HCT116 (cell line): Measurements from ENCODE around the gene FNDC3B. TPM values are rescaled to one million over a fixed set of nuclear protein-coding genes. Genes with fewer than 3 reads are reported as not detected.

Experiments
- ATAC-seq: fragments of 200-7000 bp; cut with Tn5 transposase; 2 replicates; pipeline ENCODE4 v1.9.1; 2020; ENCODE audit warnings: mild to moderate bottlenecking, moderate library complexity
- BruUV-seq: library from RNA; stranded (reverse); fragments of 400-500 nt; replicated peaks from 2 replicates; lab custom pipeline; 2021; lab: Mats Ljungman, UMichigan
- CTCF ChIA-PET: fragments of 300-600 bp; sonication (Branson Sonifier 250); formaldehyde crosslinking; loops from one replicate; lab custom pipeline; 2021; ENCODE audit warnings: antibody characterized with exemption; lab: Charles Lee
- POLR2A ChIA-PET: fragments of 300-600, 350-600 bp; sonication (Branson Sonifier 250); formaldehyde crosslinking; loops from one replicate; lab custom pipeline; 2021; ENCODE audit warnings: antibody characterized with exemption; lab: Charles Lee
- RAD21 ChIA-PET, 2 experiments: fragments of 300-600 bp; sonication (Branson Sonifier 250); formaldehyde crosslinking; loops; one replicate each; lab custom pipeline; 2023; ENCODE audit warnings: low total read pairs in 2 of 2; ENCODE audit not compliant: uncharacterized antibody in 2 of 2, unreplicated experiment in 2 of 2, low non-redundant PET in 1 of 2; lab: Charles Lee
- DNase-seq: peaks from one replicate; pipeline ENCODE4 v3.0.0-alpha.2; 2010; ENCODE audit warnings: low read depth, low spot score
- H2AFZ ChIP-seq: fragments of 200-600 bp; shearing (Covaris generic), sonication (generic); 2 replicates; pipeline ENCODE4 v1.6.1; 2017; ENCODE audit warnings: low read depth, mixed run types, mixed read lengths, antibody characterized with exemption, low read length; ENCODE audit not compliant: poor library complexity, severe bottlenecking
- H3K27ac ChIP-seq: 2 replicates; pipeline ENCODE4 v1.5.1; 2012; ENCODE audit warnings: low read depth, low read length
- H3K27me3 ChIP-seq: fragments of 200-600 bp; sonication (generic); 2 replicates; pipeline ENCODE4 v1.6.1; 2016; ENCODE audit warnings: mixed run types, low read length, mixed read lengths; ENCODE audit not compliant: insufficient read depth
- H3K36me3 ChIP-seq, 2 experiments: fragments of 200-500 bp in 1 of 2; fragments of 200-600 bp in 1 of 2; sonication (Bioruptor generic) in 1 of 2; sonication (generic) in 1 of 2; 2 replicates each; pipeline versions ENCODE4 v1.5.1 to v1.6.1; 2014 to 2016; ENCODE audit warnings: low read length in 2 of 2, inconsistent platforms in 1 of 2, mixed read lengths in 1 of 2, mixed run types in 1 of 2; ENCODE audit not compliant: insufficient read depth in 2 of 2, control insufficient read depth in 1 of 2
- H3K4me1 ChIP-seq, 2 experiments: fragments of 200-600 bp in 1 of 2; sonication (generic) in 1 of 2; 2 replicates each; pipeline versions ENCODE4 v1.5.1 to v1.6.1; 2012 to 2017; ENCODE audit warnings: low read length in 2 of 2, inconsistent platforms in 1 of 2, mild to moderate bottlenecking in 1 of 2, mixed read lengths in 1 of 2, mixed run types in 1 of 2, moderate library complexity in 1 of 2; ENCODE audit not compliant: insufficient read depth in 2 of 2, control insufficient read depth in 1 of 2
- H3K4me2 ChIP-seq: fragments of 200-600 bp; sonication (generic); 2 replicates; pipeline ENCODE4 v1.6.1; 2017; ENCODE audit warnings: mixed run types, low read length, mixed read lengths
- H3K4me3 ChIP-seq, 2 experiments: fragments of 200-600 bp in 1 of 2; sonication (generic) in 1 of 2; replicated peaks in 1 of 2; 2 replicates each; pipeline ENCODE4 v1.5.1; 2011 to 2016; ENCODE audit warnings: low read length in 2 of 2, control low read depth in 1 of 2, low read depth in 1 of 2, mild to moderate bottlenecking in 1 of 2, mixed read lengths in 1 of 2, mixed run types in 1 of 2
- H3K79me2 ChIP-seq: fragments of 200-600 bp; sonication (generic); 2 replicates; pipeline ENCODE4 v1.6.1; 2017; ENCODE audit warnings: mild to moderate bottlenecking, mixed run types, low read length, moderate library complexity, mixed read lengths; ENCODE audit not compliant: insufficient read depth
- H3K9ac ChIP-seq: fragments of 200-600 bp; sonication (generic); 2 replicates; pipeline ENCODE4 v1.6.1; 2016; ENCODE audit warnings: low read length, mixed read lengths
- H3K9me2 ChIP-seq: fragments of 200-600 bp; sonication (generic), shearing (Covaris generic); 2 replicates; pipeline ENCODE4 v1.6.1; 2017; ENCODE audit warnings: mixed run types, mild to moderate bottlenecking, moderate library complexity; ENCODE audit not compliant: insufficient read depth
- H3K9me3 ChIP-seq, 2 experiments: fragments of 200-500 bp in 1 of 2; fragments of 200-600 bp in 1 of 2; sonication (Bioruptor generic) in 1 of 2; sonication (generic) in 1 of 2; 2 replicates each; pipeline ENCODE4 v1.6.1; 2014 to 2017; ENCODE audit warnings: low read length in 2 of 2, mixed read lengths in 2 of 2, inconsistent platforms in 1 of 2, low read depth in 1 of 2, mild to moderate bottlenecking in 1 of 2, mixed run types in 1 of 2, moderate library complexity in 1 of 2; ENCODE audit not compliant: control insufficient read depth in 1 of 2, insufficient read depth in 1 of 2
- H4K20me1 ChIP-seq: fragments of 200-600 bp; sonication (generic), shearing (Covaris generic); 2 replicates; pipeline ENCODE4 v1.6.1; 2017; ENCODE audit warnings: mixed run types, mild to moderate bottlenecking, moderate library complexity; ENCODE audit not compliant: insufficient read depth
- CBX3 ChIP-seq: IDR thresholded peaks from 2 replicates; pipeline ENCODE4 v1.6.1; 2012; ENCODE audit warnings: low read depth
- CEBPB ChIP-seq: IDR thresholded peaks from 2 replicates; pipeline ENCODE4 v1.6.1; 2012; ENCODE audit warnings: low read depth
- ELF1 ChIP-seq: IDR thresholded peaks from 2 replicates; pipeline ENCODE4 v1.6.1; 2012; ENCODE audit warnings: low read depth, borderline replicate concordance
- EZH2phosphoT487 ChIP-seq: fragments of 200-600 bp; IDR thresholded peaks from 2 replicates; pipeline ENCODE4 v1.6.1; 2018; ENCODE audit warnings: antibody characterized with exemption, borderline replicate concordance
- FOSL1 ChIP-seq: IDR thresholded peaks from 2 replicates; pipeline ENCODE4 v1.6.1; 2012; ENCODE audit warnings: low read depth
- JUND ChIP-seq: IDR thresholded peaks from 2 replicates; pipeline ENCODE4 v1.6.1; 2012
- RAD21 ChIP-seq: IDR thresholded peaks from 2 replicates; pipeline ENCODE4 v1.6.1; 2012; ENCODE audit warnings: low read depth, mild to moderate bottlenecking
- SIN3A ChIP-seq: IDR thresholded peaks from 2 replicates; pipeline ENCODE4 v1.6.1; 2012; ENCODE audit warnings: low read depth
- SP1 ChIP-seq: IDR thresholded peaks from 2 replicates; pipeline ENCODE4 v1.6.1; 2012; ENCODE audit warnings: low read depth
- SRF ChIP-seq: IDR thresholded peaks from 2 replicates; pipeline ENCODE4 v1.6.1; 2012; ENCODE audit warnings: low read depth
- TCF7L2 ChIP-seq: IDR thresholded peaks from 2 replicates; pipeline ENCODE4 v1.7.0; 2011; ENCODE audit warnings: borderline replicate concordance, inconsistent platforms; ENCODE audit not compliant: insufficient read depth, insufficient read length; ENCODE audit errors: extremely low read depth
- YY1 ChIP-seq: IDR thresholded peaks from 2 replicates; pipeline ENCODE4 v1.6.1; 2011; ENCODE audit warnings: low read length, low read depth, moderate library complexity, mild to moderate bottlenecking; ENCODE audit not compliant: insufficient replicate concordance; ENCODE audit errors: extremely low read depth
- ZNF274 ChIP-seq: fragments of 200-500 bp; sonication (Bioruptor generic); IDR thresholded peaks from 2 replicates; pipeline ENCODE4 v1.6.1; 2014; ENCODE audit warnings: mild to moderate bottlenecking, low read depth, low read length, inconsistent platforms
- intact Hi-C: fragments of 100-400 bp; cut with micrococcal nuclease; formaldehyde crosslinking; loops from 2 replicates; pipeline ENCODE4 v1.10.0; 2022
- total RNA-seq: library from RNA; stranded (reverse); gene quantifications from one replicate; pipeline ENCODE4 v1.2.1, GENCODE V29; 2021; ENCODE audit not compliant: unreplicated experiment
- TF ChIP-seq, protein P1 (sequence below), 3 experiments: fragments of 200-600 bp in 1 of 3; sonication (generic) in 1 of 3; IDR thresholded peaks in 2 of 3; conservative IDR thresholded peaks in 1 of 3; 2 replicates each; pipeline ENCODE4 v1.5.1; 2012 to 2017; ENCODE audit warnings: low read depth in 2 of 3, low read length in 2 of 3, antibody characterized with exemption in 1 of 3, borderline replicate concordance in 1 of 3, control low read depth in 1 of 3, mild to moderate bottlenecking in 1 of 3, mixed read lengths in 1 of 3, mixed run types in 1 of 3, moderate library complexity in 1 of 3; ENCODE audit not compliant: insufficient read depth in 1 of 3
- TF ChIP-seq, protein P2 (sequence below): IDR thresholded peaks from 2 replicates; pipeline ENCODE4 v1.6.1; 2012
- TF ChIP-seq, protein P3 (sequence below): IDR thresholded peaks from 2 replicates; pipeline ENCODE4 v1.6.1; 2011; ENCODE audit warnings: mild to moderate bottlenecking, low read length, moderate library complexity; ENCODE audit not compliant: insufficient replicate concordance; ENCODE audit errors: extremely low read depth

The FNDC3B gene
- total RNA-seq, 1 experiment from 2014 or later: 45.7 TPM

DNA sequence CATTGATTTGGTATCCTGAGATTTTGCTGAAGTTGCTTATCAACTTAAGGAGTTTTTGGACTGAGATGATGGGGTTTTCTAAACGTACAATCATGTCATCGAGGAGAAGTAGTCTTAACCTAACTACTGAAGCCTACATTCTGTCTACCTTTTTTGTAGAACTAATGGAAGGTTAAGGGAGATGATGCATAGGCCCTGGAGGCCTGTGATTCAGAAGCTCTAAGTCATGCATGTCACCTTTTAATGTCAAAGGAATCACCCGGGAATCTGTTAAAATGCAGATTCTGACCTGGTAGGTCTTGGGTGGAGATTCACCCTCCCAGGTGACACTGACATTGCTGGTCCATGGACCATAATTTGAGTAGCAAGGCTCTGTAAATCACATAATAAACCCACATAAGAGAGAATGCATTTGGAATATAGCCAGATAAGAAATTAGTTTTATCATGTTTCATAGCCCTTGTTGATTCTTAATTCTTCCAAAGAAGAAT lies 344.0 kb downstream of the FNDC3B start:
- Histone ChIP-seq H3K4me2 (no peak overlapping the region), H3K27ac (no peak overlapping the region), H3K79me2 (no peaks in the 10 kb centered on the region), H3K4me3 (no peak overlapping the region), H3K36me3 (peaks cover 3 to 14% of the 10 kb centered on the region in 2 experiments; a peak in 1 of 4 replicates), H2AFZ (no peak overlapping the region), H3K27me3 (no peaks in the 10 kb centered on the region), H3K9me3 (no peaks in the 10 kb centered on the region), H4K20me1 (no peaks in the 10 kb centered on the region), H3K9me2 (no peaks in the 10 kb centered on the region), H3K9ac (no peak overlapping the region), H3K4me1 (no peaks in the 10 kb centered on the region)
- ATAC-seq: no peak
- BruUV-seq: no TSS peak
- DNase-seq: no peak
- ChIA-PET RAD21 (no interaction called here), CTCF (no interaction called here), POLR2A (no interaction called here)
- intact Hi-C loops: no loop called here
- no peak for TF ChIP-seq SRF
- no peak for TF ChIP-seq ELF1
- TF ChIP-seq, protein P1, sequence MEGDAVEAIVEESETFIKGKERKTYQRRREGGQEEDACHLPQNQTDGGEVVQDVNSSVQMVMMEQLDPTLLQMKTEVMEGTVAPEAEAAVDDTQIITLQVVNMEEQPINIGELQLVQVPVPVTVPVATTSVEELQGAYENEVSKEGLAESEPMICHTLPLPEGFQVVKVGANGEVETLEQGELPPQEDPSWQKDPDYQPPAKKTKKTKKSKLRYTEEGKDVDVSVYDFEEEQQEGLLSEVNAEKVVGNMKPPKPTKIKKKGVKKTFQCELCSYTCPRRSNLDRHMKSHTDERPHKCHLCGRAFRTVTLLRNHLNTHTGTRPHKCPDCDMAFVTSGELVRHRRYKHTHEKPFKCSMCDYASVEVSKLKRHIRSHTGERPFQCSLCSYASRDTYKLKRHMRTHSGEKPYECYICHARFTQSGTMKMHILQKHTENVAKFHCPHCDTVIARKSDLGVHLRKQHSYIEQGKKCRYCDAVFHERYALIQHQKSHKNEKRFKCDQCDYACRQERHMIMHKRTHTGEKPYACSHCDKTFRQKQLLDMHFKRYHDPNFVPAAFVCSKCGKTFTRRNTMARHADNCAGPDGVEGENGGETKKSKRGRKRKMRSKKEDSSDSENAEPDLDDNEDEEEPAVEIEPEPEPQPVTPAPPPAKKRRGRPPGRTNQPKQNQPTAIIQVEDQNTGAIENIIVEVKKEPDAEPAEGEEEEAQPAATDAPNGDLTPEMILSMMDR (IDR thresholded peaks at IDR 0.05 in 2 of 3, conservative IDR thresholded peaks at IDR 0.05 in 1 of 3; ENCODE audit: borderline replicate concordance in 1 of 3, insufficient read depth in 1 of 3, low read depth in 2 of 3, low read length in 2 of 3): no peak
- no peak for TF ChIP-seq JUND
- TF ChIP-seq, protein P2, sequence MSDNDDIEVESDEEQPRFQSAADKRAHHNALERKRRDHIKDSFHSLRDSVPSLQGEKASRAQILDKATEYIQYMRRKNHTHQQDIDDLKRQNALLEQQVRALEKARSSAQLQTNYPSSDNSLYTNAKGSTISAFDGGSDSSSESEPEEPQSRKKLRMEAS: no peak
- TF ChIP-seq FOSL1: no peak
- TF ChIP-seq ZNF274: no peak
- no peak for TF ChIP-seq SP1
- TF ChIP-seq EZH2phosphoT487: no peak
- TF ChIP-seq SIN3A: no peak
- TF ChIP-seq CBX3: no peak
- no peak for TF ChIP-seq RAD21
- no peak for TF ChIP-seq YY1
- no peak for TF ChIP-seq CEBPB
- no peak for TF ChIP-seq TCF7L2
- TF ChIP-seq, protein P3, sequence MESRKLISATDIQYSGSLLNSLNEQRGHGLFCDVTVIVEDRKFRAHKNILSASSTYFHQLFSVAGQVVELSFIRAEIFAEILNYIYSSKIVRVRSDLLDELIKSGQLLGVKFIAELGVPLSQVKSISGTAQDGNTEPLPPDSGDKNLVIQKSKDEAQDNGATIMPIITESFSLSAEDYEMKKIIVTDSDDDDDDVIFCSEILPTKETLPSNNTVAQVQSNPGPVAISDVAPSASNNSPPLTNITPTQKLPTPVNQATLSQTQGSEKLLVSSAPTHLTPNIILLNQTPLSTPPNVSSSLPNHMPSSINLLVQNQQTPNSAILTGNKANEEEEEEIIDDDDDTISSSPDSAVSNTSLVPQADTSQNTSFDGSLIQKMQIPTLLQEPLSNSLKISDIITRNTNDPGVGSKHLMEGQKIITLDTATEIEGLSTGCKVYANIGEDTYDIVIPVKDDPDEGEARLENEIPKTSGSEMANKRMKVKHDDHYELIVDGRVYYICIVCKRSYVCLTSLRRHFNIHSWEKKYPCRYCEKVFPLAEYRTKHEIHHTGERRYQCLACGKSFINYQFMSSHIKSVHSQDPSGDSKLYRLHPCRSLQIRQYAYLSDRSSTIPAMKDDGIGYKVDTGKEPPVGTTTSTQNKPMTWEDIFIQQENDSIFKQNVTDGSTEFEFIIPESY: no peak
